B cell (primary cell): ENCODE measurements around the gene PCDHGB4. TPM values are rescaled to one million over a fixed set of nuclear protein-coding genes. Genes with fewer than 3 reads are reported as not detected.
"Not testable (repeated sequence)": the region's sequence is repeated elsewhere in the genome, so short reads cannot be mapped to it uniquely, and the experiment has no call there.

Experiments
- ATAC-seq: fragments of 200-7000 bp; cut with Tn5 transposase; one replicate; pipeline ENCODE4 v1.10.0; 2021; ENCODE audit warnings: low read depth, mild to moderate bottlenecking, moderate number of reproducible peaks, moderate library complexity
- CTCF ChIA-PET: fragments of 350-600 bp; sonication (Branson Sonifier 250); formaldehyde crosslinking; loops from one replicate; lab custom pipeline; 2021; ENCODE audit warnings: antibody characterized with exemption, inconsistent platforms; lab: Charles Lee
- POLR2A ChIA-PET: fragments of 350-600 bp; sonication (Branson Sonifier 250); formaldehyde crosslinking; loops from one replicate; lab custom pipeline; 2021; ENCODE audit warnings: antibody characterized with exemption; lab: Charles Lee
- DNase-seq: peaks from one replicate; pipeline ENCODE4 v3.0.0; 2013
- H2AFZ ChIP-seq: 2 replicates; pipeline ENCODE4 v1.6.1; 2012; ENCODE audit warnings: mild to moderate bottlenecking, low read depth, low read length; ENCODE audit not compliant: insufficient read depth, poor library complexity, severe bottlenecking
- H3K27ac ChIP-seq, 2 donors: 1 replicate in 1 of 2; 2 replicates in 1 of 2; pipeline ENCODE4 v1.5.1; 2012 to 2013; ENCODE audit warnings: low read length in 2 of 2, mild to moderate bottlenecking in 2 of 2, moderate library complexity in 1 of 2
- H3K27me3 ChIP-seq, 4 experiments: fragments of 200-600 bp in 1 of 4; sonication (generic) in 1 of 4; replicated peaks in 1 of 4; 1 replicate in 2 of 4; 2 replicates in 2 of 4; pipeline versions ENCODE4 v1.6.1 to v1.7.0; 2013 to 2016; ENCODE audit warnings: low read length in 3 of 4, mild to moderate bottlenecking in 2 of 4, mixed read lengths in 1 of 4, moderate library complexity in 1 of 4; ENCODE audit not compliant: insufficient read depth in 4 of 4, control insufficient read depth in 3 of 4; ENCODE audit errors: control extremely low read depth in 1 of 4
- H3K36me3 ChIP-seq, 2 experiments: replicated peaks in 1 of 2; 1 replicate in 1 of 2; 2 replicates in 1 of 2; pipeline versions ENCODE4 v1.6.1 to v1.7.1; 2013; ENCODE audit warnings: low read length in 1 of 2; ENCODE audit not compliant: insufficient read depth in 2 of 2, control insufficient read depth in 1 of 2; ENCODE audit errors: control extremely low read depth in 1 of 2, extremely low read depth in 1 of 2
- H3K4me1 ChIP-seq, 2 donors: fragments of 200-600 bp in 1 of 2; sonication (generic) in 1 of 2; 1 replicate in 1 of 2; 2 replicates in 1 of 2; pipeline versions ENCODE4 v1.5.1 to v1.6.1; 2013 to 2017; ENCODE audit warnings: low read length in 2 of 2; ENCODE audit not compliant: control insufficient read depth in 2 of 2, insufficient read depth in 2 of 2
- H3K4me2 ChIP-seq: replicated peaks from 2 replicates; pipeline ENCODE3; 2012; ENCODE audit warnings: mild to moderate bottlenecking, low read depth, low read length; ENCODE audit not compliant: poor library complexity, severe bottlenecking
- H3K4me3 ChIP-seq, 5 experiments: fragments of 200-600 bp in 1 of 5; sonication (generic) in 1 of 5; 1 replicate in 3 of 5; 2 replicates in 2 of 5; pipeline versions ENCODE4 v1.5.1 to v1.7.0; 2011 to 2016; ENCODE audit warnings: low read length in 4 of 5, mild to moderate bottlenecking in 4 of 5, low read depth in 2 of 5, control low read depth in 1 of 5, moderate library complexity in 1 of 5; ENCODE audit not compliant: insufficient read depth in 1 of 5; ENCODE audit errors: control extremely low read depth in 1 of 5, extremely low read depth in 1 of 5
- H3K79me2 ChIP-seq: fragments of 200-600 bp; sonication (generic); one replicate; pipeline ENCODE4 v1.6.0; 2016; ENCODE audit warnings: low read length; ENCODE audit not compliant: control insufficient read depth, insufficient read depth
- H3K9ac ChIP-seq: fragments of 200-600 bp; sonication (generic); 2 replicates; pipeline ENCODE4 v1.6.1; 2017; ENCODE audit warnings: mild to moderate bottlenecking, low read length, moderate library complexity
- H3K9me3 ChIP-seq, 3 donors: one replicate each; pipeline versions ENCODE4 v1.6.1 to v1.7.1; 2013; ENCODE audit warnings: low read length in 2 of 3; ENCODE audit not compliant: control insufficient read depth in 2 of 3, insufficient read depth in 1 of 3; ENCODE audit errors: control extremely low read depth in 1 of 3
- H4K20me1 ChIP-seq: 2 replicates; pipeline ENCODE4 v1.6.0; 2012; ENCODE audit warnings: mild to moderate bottlenecking, low read length; ENCODE audit not compliant: insufficient read depth, control insufficient read depth, poor library complexity, severe bottlenecking
- H3K27ac Mint-ChIP-seq: one replicate; pipeline ENCODE4 v1.8.0; 2021; ENCODE audit warnings: mixed read lengths
- H3K27me3 Mint-ChIP-seq: one replicate; pipeline ENCODE4 v1.8.0; 2021; ENCODE audit warnings: mixed read lengths
- H3K4me1 Mint-ChIP-seq: one replicate; pipeline ENCODE4 v1.8.0; 2021; ENCODE audit warnings: mixed read lengths
- H3K4me3 Mint-ChIP-seq: one replicate; pipeline ENCODE4 v1.8.0; 2021; ENCODE audit warnings: mixed read lengths
- H3K9me3 Mint-ChIP-seq: one replicate; pipeline ENCODE4 v1.8.0; 2022; ENCODE audit warnings: mixed read lengths; ENCODE audit not compliant: insufficient read depth
- CTCF ChIP-seq: fragments of 200-600 bp; IDR thresholded peaks from one replicate; pipeline ENCODE4 v1.8.0; 2022; ENCODE audit warnings: antibody characterized with exemption, mild to moderate bottlenecking
- EZH2 ChIP-seq: IDR thresholded peaks from 2 replicates; pipeline ENCODE4 v1.6.1; 2012; ENCODE audit warnings: borderline replicate concordance, low read depth, mild to moderate bottlenecking, moderate library complexity, low read length; ENCODE audit not compliant: insufficient read depth, poor library complexity, severe bottlenecking
- WGBS: methylation state at CpG from one replicate; pipeline ENCODE4 v1.1.5; 2013; ENCODE audit warnings: missing lambda C conversion rate; ENCODE audit not compliant: insufficient coverage; 5-methylcytosine and 5-hydroxymethylcytosine counted together
- intact Hi-C: fragments of 100-400 bp; cut with micrococcal nuclease; formaldehyde crosslinking; loops from one replicate; pipeline ENCODE4 v1.10.0; 2022
- polyA minus RNA-seq: library from RNA; depleted of rRNA, polyadenylated mRNA; stranded (reverse); fragments of >200 nt; gene quantifications from 2 replicates; pipeline ENCODE4 v1.2.3, GENCODE V29; 2012
- polyA plus RNA-seq: library from polyadenylated mRNA; depleted of rRNA; stranded (reverse); fragments of >200 nt; gene quantifications from 2 replicates; pipeline ENCODE4 v1.2.3, GENCODE V29; 2012
- total RNA-seq, 2 donors: library from RNA; stranded (reverse); fragments of 120-200 nt in 1 of 2; gene quantifications; 1 replicate in 1 of 2; 2 replicates in 1 of 2; pipeline versions ENCODE4 v1.2.3 to v1.2.4, GENCODE V29; 2013 to 2022

PCDHGB4 gene
- total RNA-seq (1.6 and 1.8 TPM in 2 replicates), polyA plus RNA-seq (0.06 and 0.39 TPM in 2 replicates), polyA minus RNA-seq (0.78 and 1.1 TPM in 2 replicates)
- 0.40 TPM for total RNA-seq (2013)

- peaks cover 0 to 60% (median 39%) of the 10 kb centered on the region in 4 experiments for H3K27me3 ChIP-seq
- H3K4me1 ChIP-seq, H3K79me2 ChIP-seq, H2AFZ ChIP-seq, H3K4me1 Mint-ChIP-seq, H3K9me3 Mint-ChIP-seq, H3K27ac ChIP-seq, H3K36me3 ChIP-seq, H3K4me3 ChIP-seq, H3K9ac ChIP-seq, H4K20me1 ChIP-seq, H3K27ac Mint-ChIP-seq, POLR2A ChIA-PET, intact Hi-C loops, H3K4me2 ChIP-seq: not testable (repeated sequence)
- Mint-ChIP-seq H3K4me3 (peak within 1 kb of the TSS; percentile 45), H3K27me3 (peaks cover 64% of the 10 kb centered on the region)
- peaks cover 6 to 48% (median 27%) of the 10 kb centered on the region in 3 donors for H3K9me3 ChIP-seq
- peak; percentile 24 for TF ChIP-seq CTCF
- ATAC-seq (peak; percentile 65), DNase-seq (peak; percentile 8)
- CTCF ChIA-PET, result interaction anchor here (1.1 to 1.3 kb wide), 2 partner anchors 26 to 176 kb away, joined by 3 to 4 read pairs; partner anchors contain the start of gene PCDHGA10
- WGBS, result 55% methylated on average over 11 of the region's 40 CpGs
These were observed at the start of gene PCDHGB4 for GRCh38 chr5:141387557-141388311. TSS of gene PCDHGB4 (plus strand) at chr5:141387698. CDS start at chr5:141387885, 187 bp downstream.

GRCh38 chr5:141338538-141339306 lies 48.8 kb upstream of the PCDHGB4 start, which contains the start of gene PCDHGA2:
TSS of gene PCDHGA2 (plus strand) at chr5:141338760.
- H3K36me3 ChIP-seq, result no peaks in the 10 kb centered on the region
- WGBS, result 21% methylated on average over 24 of the region's 27 CpGs
- no peak within 1 kb of the TSS for H3K27ac Mint-ChIP-seq
- ChIA-PET CTCF (interaction anchor here (1.0 kb wide), 1 partner anchor 13 kb away, joined by 3 read pairs; no protein-coding TSS in a partner anchor), POLR2A (no interaction called here)
- intact Hi-C loops, result no loop called here
- no peak for TF ChIP-seq EZH2
- TF ChIP-seq CTCF, result no peak
- peaks cover 0 to 4% of the 10 kb centered on the region in 2 donors for H3K4me1 ChIP-seq
- no peak within 1 kb of the TSS for H3K4me3 ChIP-seq
- no peak within 1 kb of the TSS for H3K27ac ChIP-seq
- ATAC-seq (no peak), DNase-seq (no peak)
- peaks cover 74% of the 10 kb centered on the region for H3K27me3 Mint-ChIP-seq
- no peak within 1 kb of the TSS for H2AFZ ChIP-seq
- H4K20me1 ChIP-seq, result no peaks in the 10 kb centered on the region
- peaks cover 5 to 43% (median 35%) of the 10 kb centered on the region in 3 donors for H3K9me3 ChIP-seq
- H3K4me3 Mint-ChIP-seq, result peak within 1 kb of the TSS; percentile 13
- no peaks in the 10 kb centered on the region for H3K79me2 ChIP-seq
- H3K27me3 ChIP-seq, result peaks cover 0 to 55% (median 47%) of the 10 kb centered on the region in 4 experiments
- no peak within 1 kb of the TSS for H3K9ac ChIP-seq
- H3K9me3 Mint-ChIP-seq, result peaks cover 15% of the 10 kb centered on the region
- H3K4me1 Mint-ChIP-seq, result peaks cover 2% of the 10 kb centered on the region
- no peak within 1 kb of the TSS for H3K4me2 ChIP-seq
